Progenitor cell of endocrine pancreas (in vitro differentiated cells): ENCODE measurements around the gene LYPD6B. TPM values are rescaled to one million over a fixed set of nuclear protein-coding genes. Genes with fewer than 3 reads are reported as not detected.

Source experiments
- DNase-seq: peaks from one replicate; pipeline ENCODE4 v3.0.0; 2021; ENCODE audit warnings: low spot score; ENCODE audit not compliant: unreplicated experiment
- H3K27ac Mint-ChIP-seq: 2 replicates; pipeline ENCODE4 v1.8.0; 2021; ENCODE audit warnings: mild to moderate bottlenecking, moderate library complexity, mixed read lengths
- H3K27me3 Mint-ChIP-seq: 2 replicates; pipeline ENCODE4 v1.8.0; 2021; ENCODE audit warnings: mixed read lengths
- H3K36me3 Mint-ChIP-seq: 2 replicates; pipeline ENCODE4 v1.8.0; 2022; ENCODE audit warnings: mixed read lengths; ENCODE audit not compliant: insufficient read depth
- H3K4me1 Mint-ChIP-seq: 2 replicates; pipeline ENCODE4 v1.8.0; 2021; ENCODE audit warnings: low read depth, mixed read lengths
- H3K4me3 Mint-ChIP-seq: 2 replicates; pipeline ENCODE4 v1.8.0; 2021; ENCODE audit warnings: low read depth, mild to moderate bottlenecking, moderate library complexity, mixed read lengths
- H3K9me3 Mint-ChIP-seq: 2 replicates; pipeline ENCODE4 v1.8.0; 2021; ENCODE audit warnings: low read depth, mixed read lengths
- total RNA-seq: library from RNA; stranded (reverse); gene quantifications from 2 replicates; pipeline ENCODE4 v1.2.1, GENCODE V29; 2021
- TF ChIP-seq, protein P1 (sequence below): fragments of 200-600 bp; sonication (generic); IDR thresholded peaks from one replicate; pipeline ENCODE4 v1.5.0; 2021; ENCODE audit warnings: antibody characterized with exemption, mild to moderate bottlenecking; ENCODE audit not compliant: unreplicated experiment

LYPD6B gene
- total RNA-seq, 1 donor from 2014 or later, result 140 TPM

DNA sequence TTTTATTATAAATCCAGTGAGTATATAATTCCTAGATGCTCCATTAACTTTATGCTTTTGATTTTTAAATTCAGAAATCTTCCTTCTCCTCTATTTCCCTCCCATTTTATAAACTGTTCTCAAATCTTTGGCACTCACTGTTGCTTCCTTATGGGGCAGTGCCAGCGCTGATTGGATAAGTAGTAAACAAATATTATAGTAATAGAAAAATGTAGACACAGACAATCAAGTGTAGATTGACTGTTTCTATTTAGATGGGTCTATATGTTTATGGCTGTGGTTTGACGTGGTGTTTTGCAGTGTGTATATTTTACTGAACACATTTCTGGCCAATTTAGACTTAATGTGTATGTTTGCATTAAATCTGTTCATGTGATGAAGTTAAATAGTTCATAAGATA is 36.6 kb downstream of the LYPD6B start:
- Mint-ChIP-seq H3K4me3 (no peak overlapping the region), H3K27ac (peak overlapping the region; percentile 94), H3K36me3 (peaks cover 12% of the 10 kb centered on the region), H3K27me3 (no peaks in the 10 kb centered on the region), H3K9me3 (no peaks in the 10 kb centered on the region), H3K4me1 (peaks cover 88% of the 10 kb centered on the region)
- TF ChIP-seq, protein P1, sequence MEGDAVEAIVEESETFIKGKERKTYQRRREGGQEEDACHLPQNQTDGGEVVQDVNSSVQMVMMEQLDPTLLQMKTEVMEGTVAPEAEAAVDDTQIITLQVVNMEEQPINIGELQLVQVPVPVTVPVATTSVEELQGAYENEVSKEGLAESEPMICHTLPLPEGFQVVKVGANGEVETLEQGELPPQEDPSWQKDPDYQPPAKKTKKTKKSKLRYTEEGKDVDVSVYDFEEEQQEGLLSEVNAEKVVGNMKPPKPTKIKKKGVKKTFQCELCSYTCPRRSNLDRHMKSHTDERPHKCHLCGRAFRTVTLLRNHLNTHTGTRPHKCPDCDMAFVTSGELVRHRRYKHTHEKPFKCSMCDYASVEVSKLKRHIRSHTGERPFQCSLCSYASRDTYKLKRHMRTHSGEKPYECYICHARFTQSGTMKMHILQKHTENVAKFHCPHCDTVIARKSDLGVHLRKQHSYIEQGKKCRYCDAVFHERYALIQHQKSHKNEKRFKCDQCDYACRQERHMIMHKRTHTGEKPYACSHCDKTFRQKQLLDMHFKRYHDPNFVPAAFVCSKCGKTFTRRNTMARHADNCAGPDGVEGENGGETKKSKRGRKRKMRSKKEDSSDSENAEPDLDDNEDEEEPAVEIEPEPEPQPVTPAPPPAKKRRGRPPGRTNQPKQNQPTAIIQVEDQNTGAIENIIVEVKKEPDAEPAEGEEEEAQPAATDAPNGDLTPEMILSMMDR, result no peak
- no peak for DNase-seq

DNA sequence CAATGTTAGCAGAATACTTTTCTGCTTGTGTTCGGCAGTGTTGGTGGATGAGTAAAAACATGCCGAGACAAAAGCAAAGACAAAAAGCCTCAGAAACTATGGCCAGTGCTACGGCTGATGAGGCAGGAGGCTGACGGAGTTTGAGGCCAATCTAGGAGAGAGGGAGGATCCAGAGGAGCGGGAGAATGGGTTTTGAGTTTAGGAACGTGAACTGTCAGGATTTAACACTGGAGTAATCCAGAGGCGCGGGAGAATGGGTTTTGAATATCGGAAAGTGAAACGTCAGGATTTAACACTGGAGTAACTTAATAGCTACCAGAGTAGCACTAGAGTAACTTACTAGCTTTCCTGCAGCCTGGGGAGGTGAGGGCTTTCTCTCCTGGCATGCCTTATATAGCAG is 37.4 kb downstream of the LYPD6B start:
- DNase-seq, result no peak
- Mint-ChIP-seq H3K27ac (peak overlapping the region; percentile 94), H3K9me3 (no peaks in the 10 kb centered on the region), H3K36me3 (peaks cover 14% of the 10 kb centered on the region), H3K4me3 (no peak overlapping the region), H3K4me1 (peaks cover 84% of the 10 kb centered on the region), H3K27me3 (no peaks in the 10 kb centered on the region)
- TF ChIP-seq, protein P1, result no peak

GRCh38 chr2:149076863-149077412 is 38.4 kb downstream of the LYPD6B start:
- Mint-ChIP-seq H3K36me3 (peaks cover 16% of the 10 kb centered on the region), H3K4me1 (peaks cover 83% of the 10 kb centered on the region), H3K9me3 (no peaks in the 10 kb centered on the region), H3K27ac (peak overlapping the region; percentile 96), H3K4me3 (peak overlapping the region; percentile 22), H3K27me3 (no peaks in the 10 kb centered on the region)
- no peak for DNase-seq
- TF ChIP-seq, protein P1, result no peak

- no peak overlapping the region for H3K4me3 Mint-ChIP-seq
- DNase-seq, result no peak
- H3K9me3 Mint-ChIP-seq, result no peaks in the 10 kb centered on the region
- no peaks in the 10 kb centered on the region for H3K27me3 Mint-ChIP-seq
- TF ChIP-seq, protein P1, result no peak
- peaks cover 86% of the 10 kb centered on the region for H3K4me1 Mint-ChIP-seq
- peak overlapping the region; percentile 96 for H3K27ac Mint-ChIP-seq
- H3K36me3 Mint-ChIP-seq, result peaks cover 10% of the 10 kb centered on the region
Measured at GRCh38 chr2:149077861-149078260, 39.4 kb downstream of the LYPD6B start.

- Mint-ChIP-seq H3K9me3 (no peaks in the 10 kb centered on the region), H3K27ac (peak overlapping the region; percentile 65), H3K4me3 (no peak overlapping the region), H3K27me3 (no peaks in the 10 kb centered on the region), H3K36me3 (peaks cover 6% of the 10 kb centered on the region), H3K4me1 (peaks cover 73% of the 10 kb centered on the region)
- DNase-seq, result no peak
- TF ChIP-seq, protein P1, result no peak
Measured at GRCh38 chr2:149080099-149080498, 41.6 kb downstream of the LYPD6B start.
